Measurements from ENCODE around the gene MDN1.

DNA sequence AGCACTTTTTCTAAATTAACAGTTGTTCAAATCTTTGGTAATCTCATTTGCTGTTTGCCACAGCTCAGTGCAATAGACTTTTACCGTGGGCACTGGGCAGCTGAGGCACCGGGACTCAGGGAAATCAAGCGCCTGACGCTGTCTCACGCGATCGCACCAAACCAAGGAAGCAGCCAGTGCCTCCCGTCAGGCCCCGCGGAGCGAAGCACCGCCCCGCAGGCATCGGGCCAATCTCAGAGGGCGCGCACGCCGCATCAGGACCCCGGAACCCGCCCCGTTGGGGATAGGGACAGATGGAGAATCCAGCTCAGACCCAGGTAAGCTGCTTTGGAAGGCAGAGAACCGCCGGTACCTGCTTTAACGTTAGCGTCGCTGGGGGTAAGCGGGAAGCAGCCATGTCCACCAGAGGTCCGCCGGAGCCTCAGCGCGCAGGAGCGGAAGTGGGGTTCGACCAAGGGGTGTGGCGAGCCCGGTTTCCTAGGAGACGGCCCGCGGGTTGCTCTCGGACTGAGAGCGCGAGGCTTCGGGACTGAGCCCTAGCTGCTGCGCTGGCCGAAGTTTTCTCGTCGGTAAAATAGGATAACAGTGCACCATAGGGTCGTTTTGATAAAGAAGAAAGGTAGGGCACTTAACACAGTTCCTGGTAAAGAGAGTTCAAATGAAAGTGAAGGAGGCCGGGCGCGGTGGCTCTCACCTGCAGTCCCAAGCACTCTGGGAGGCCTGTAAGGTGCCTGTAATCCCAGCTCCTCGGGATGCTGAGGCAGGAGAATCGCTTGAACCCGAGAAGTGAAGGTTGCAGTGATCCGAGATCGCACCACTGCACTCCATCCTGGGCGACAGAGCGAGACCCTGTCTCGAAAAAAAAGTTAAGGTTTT is 181.0 kb downstream of the MDN1 start, which contains the start of gene LYRM2:
- TF ChIP-seq, protein P1, sequence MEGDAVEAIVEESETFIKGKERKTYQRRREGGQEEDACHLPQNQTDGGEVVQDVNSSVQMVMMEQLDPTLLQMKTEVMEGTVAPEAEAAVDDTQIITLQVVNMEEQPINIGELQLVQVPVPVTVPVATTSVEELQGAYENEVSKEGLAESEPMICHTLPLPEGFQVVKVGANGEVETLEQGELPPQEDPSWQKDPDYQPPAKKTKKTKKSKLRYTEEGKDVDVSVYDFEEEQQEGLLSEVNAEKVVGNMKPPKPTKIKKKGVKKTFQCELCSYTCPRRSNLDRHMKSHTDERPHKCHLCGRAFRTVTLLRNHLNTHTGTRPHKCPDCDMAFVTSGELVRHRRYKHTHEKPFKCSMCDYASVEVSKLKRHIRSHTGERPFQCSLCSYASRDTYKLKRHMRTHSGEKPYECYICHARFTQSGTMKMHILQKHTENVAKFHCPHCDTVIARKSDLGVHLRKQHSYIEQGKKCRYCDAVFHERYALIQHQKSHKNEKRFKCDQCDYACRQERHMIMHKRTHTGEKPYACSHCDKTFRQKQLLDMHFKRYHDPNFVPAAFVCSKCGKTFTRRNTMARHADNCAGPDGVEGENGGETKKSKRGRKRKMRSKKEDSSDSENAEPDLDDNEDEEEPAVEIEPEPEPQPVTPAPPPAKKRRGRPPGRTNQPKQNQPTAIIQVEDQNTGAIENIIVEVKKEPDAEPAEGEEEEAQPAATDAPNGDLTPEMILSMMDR (IDR thresholded peaks at IDR 0.05) = peak in 2 of 3 experiments; percentile 9 to 10
- TF ChIP-seq POLR2A (IDR thresholded peaks at IDR 0.05; ENCODE audit: low read depth) (peak; percentile 85), EP300 (IDR thresholded peaks at IDR 0.05) (no peak), POLR2AphosphoS5 (IDR thresholded peaks at IDR 0.05) (peak; percentile 91 to 96)

All from esophagus muscularis mucosa (tissue), 4 donors.